GM06990 (cell line): Measurements from ENCODE around the gene AGPAT1.

Experiments
- DNase-seq: peaks from one replicate; pipeline ENCODE4 v3.0.0-alpha.2; 2011; ENCODE audit not compliant: insufficient read length; ENCODE audit errors: extremely low read depth
- H3K27me3 ChIP-seq: replicated peaks from 2 replicates; pipeline ENCODE4 v1.6.0; 2011; ENCODE audit warnings: low read length; ENCODE audit not compliant: control insufficient read depth, insufficient read depth
- H3K36me3 ChIP-seq: 2 replicates; pipeline ENCODE4 v1.5.1; 2011; ENCODE audit warnings: low read length; ENCODE audit not compliant: control insufficient read depth, insufficient read depth
- H3K4me3 ChIP-seq: replicated peaks from 2 replicates; pipeline ENCODE4 v1.5.1; 2011; ENCODE audit warnings: low read depth, mild to moderate bottlenecking, control low read depth, low read length
- TF ChIP-seq, protein P1 (sequence below): IDR thresholded peaks from 2 replicates; pipeline ENCODE4 v1.5.1; 2011; ENCODE audit warnings: low read length, control low read depth, mild to moderate bottlenecking, inconsistent platforms; ENCODE audit not compliant: insufficient read depth, poor library complexity, severe bottlenecking

Gene AGPAT1

DNA sequence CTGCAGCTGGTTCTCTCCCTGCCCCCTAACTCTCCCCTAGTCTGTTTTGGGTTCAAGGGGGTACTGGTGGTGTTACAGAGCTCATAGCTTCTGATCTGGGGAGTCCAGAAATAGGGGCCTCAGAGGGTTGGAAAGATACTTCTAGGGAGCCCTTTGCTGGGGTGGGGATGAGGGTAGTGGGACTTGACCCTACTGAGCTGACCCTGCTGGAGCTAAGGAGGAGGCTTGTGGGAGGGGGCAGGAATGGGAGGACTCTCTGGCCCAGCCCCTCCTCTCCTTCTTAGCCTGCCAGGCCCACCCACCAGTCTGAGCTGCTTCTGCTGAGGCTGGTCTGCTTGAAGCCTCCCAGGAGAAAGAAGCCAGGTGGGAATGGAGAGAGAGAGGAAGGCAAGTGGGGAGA is 11.6 kb downstream of the AGPAT1 start, which contains the start of gene EGFL8:
Gene EGFL8 (plus strand): TSS at position 301 of the 400 bp plus-strand sequence. CDS start 1,571 bp downstream, outside the sequence.
- Histone ChIP-seq H3K27me3 (no peaks in the 10 kb centered on the region), H3K36me3 (peaks cover 5% of the 10 kb centered on the region), H3K4me3 (no peak within 1 kb of the TSS)
- no peak for DNase-seq
- TF ChIP-seq, protein P1, sequence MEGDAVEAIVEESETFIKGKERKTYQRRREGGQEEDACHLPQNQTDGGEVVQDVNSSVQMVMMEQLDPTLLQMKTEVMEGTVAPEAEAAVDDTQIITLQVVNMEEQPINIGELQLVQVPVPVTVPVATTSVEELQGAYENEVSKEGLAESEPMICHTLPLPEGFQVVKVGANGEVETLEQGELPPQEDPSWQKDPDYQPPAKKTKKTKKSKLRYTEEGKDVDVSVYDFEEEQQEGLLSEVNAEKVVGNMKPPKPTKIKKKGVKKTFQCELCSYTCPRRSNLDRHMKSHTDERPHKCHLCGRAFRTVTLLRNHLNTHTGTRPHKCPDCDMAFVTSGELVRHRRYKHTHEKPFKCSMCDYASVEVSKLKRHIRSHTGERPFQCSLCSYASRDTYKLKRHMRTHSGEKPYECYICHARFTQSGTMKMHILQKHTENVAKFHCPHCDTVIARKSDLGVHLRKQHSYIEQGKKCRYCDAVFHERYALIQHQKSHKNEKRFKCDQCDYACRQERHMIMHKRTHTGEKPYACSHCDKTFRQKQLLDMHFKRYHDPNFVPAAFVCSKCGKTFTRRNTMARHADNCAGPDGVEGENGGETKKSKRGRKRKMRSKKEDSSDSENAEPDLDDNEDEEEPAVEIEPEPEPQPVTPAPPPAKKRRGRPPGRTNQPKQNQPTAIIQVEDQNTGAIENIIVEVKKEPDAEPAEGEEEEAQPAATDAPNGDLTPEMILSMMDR, result no peak

DNA sequence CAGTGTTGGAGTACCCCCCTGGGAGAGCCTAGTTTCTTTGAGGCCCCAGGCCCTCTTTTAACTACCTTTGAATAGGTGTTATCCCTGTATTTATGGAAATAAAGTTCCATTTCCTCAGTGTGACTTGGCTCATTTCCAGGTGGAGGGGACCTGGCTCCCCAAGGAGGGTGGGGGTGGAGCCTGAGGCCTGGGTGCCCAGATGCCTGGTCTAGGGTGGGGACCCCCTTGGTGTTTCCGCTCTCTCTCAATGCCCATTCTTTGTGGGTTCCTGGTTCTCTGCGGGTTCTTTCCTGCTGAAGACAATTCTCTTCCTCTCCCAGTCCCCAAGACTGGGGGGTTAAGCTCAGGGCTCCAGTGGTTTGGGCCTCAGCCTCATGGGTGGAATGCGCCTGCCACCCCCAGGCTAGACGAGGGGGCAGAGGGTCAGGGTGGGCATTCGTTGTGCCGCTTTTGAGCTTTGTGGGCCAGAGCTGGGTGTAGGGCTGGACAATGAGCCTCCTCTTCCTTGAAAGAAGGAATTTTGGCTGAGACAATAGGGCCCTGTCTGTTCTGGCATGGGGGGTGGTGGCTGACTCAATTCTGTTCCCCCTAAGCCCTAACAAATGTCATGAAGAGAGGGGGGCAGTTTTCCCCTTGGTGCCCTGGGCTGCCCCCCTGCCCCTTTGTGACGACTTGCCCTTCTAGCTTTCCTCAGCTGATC is 12.2 kb downstream of the AGPAT1 start:
- no peak overlapping the region for H3K4me3 ChIP-seq
- no peaks in the 10 kb centered on the region for H3K27me3 ChIP-seq
- peaks cover 2% of the 10 kb centered on the region for H3K36me3 ChIP-seq
- DNase-seq, result no peak
- TF ChIP-seq, protein P1, result no peak

DNA sequence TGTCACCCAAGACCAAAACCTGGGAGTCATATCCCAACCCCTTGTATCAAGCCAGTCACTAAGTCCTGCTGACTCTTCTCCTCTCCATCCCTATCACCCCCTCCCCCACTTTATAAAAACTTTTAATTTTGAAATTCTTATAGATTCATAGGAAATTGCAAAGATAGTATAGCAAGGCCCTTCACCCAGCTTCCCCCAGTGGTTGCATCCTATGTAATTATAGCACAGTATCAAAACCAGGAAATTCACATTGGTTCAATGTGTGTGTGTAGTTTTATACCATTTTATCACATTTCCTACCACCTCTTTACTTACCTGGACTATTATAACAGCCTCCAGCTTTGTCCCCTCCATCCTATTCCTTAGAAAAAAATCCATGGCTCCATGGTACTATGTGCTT is 17.8 kb downstream of the AGPAT1 start:
- no peak for DNase-seq
- TF ChIP-seq, protein P1, result no peak
- Histone ChIP-seq H3K4me3 (no peak overlapping the region), H3K27me3 (no peaks in the 10 kb centered on the region; the same call in 1 of the 2 replicates), H3K36me3 (no peaks in the 10 kb centered on the region)

DNA sequence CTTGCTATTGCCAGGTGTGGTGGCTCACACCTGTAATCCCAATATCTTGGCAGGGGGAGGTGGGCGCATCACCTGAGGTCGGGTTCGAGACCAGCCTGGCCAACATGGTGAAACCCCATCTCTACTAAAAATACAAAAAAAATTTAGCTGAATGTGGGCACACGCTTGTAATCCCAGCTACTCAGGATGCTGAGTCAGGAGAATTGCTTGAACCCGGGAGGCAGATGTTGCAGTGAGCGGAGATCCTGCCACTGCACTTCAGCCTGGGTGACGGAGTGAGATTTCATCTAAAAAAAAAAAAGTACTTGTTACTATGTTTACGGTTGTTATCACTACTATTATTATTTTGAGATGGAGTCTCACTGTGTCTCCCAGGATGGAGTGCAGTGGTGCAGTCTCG is 19.0 kb downstream of the AGPAT1 start:
- Histone ChIP-seq H3K36me3 (no peaks in the 10 kb centered on the region), H3K27me3 (no peaks in the 10 kb centered on the region; the same call in none of the 2 replicates), H3K4me3 (no peak overlapping the region)
- DNase-seq, result no peak
- TF ChIP-seq, protein P1, result no peak

DNA sequence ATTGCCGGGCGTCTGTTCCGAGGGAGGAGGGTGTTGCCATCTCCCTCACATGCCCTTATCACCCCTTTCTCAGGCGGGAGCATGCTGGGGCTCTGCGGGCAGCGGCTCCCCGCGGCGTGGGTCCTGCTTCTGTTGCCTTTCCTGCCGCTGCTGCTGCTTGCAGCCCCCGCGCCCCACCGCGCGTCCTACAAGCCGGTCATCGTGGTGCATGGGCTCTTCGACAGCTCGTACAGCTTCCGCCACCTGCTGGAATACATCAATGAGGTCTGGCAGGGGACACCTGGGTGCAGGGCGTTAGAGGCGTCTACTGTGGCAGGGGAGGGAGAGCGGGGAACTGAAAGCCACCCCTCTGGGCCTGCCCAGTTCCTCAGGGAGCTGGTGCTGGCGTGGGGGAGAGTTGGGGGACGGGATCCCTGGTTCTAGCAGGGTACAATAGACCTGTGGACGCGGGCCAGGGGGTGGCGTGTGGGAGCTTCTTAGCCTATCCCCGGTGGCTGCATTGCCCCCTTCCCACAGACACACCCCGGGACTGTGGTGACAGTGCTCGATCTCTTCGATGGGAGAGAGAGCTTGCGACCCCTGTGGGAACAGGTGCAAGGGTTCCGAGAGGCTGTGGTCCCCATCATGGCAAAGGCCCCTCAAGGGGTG is 21.2 kb downstream of the AGPAT1 start:
- TF ChIP-seq, protein P1, result peak; percentile 60
- DNase-seq, result no peak
- peaks cover 1% of the 10 kb centered on the region for H3K27me3 ChIP-seq
- H3K4me3 ChIP-seq, result peak overlapping the region; percentile 60
- no peaks in the 10 kb centered on the region for H3K36me3 ChIP-seq
